ENCODE data around the gene SPRING1.

SPRING1 gene

GRCh38 chr12:116698554-116699075 is 39.3 kb downstream of the SPRING1 start:
- H3K4me3 Mint-ChIP-seq, result no peak overlapping the region
- TF ChIP-seq, protein P1, sequence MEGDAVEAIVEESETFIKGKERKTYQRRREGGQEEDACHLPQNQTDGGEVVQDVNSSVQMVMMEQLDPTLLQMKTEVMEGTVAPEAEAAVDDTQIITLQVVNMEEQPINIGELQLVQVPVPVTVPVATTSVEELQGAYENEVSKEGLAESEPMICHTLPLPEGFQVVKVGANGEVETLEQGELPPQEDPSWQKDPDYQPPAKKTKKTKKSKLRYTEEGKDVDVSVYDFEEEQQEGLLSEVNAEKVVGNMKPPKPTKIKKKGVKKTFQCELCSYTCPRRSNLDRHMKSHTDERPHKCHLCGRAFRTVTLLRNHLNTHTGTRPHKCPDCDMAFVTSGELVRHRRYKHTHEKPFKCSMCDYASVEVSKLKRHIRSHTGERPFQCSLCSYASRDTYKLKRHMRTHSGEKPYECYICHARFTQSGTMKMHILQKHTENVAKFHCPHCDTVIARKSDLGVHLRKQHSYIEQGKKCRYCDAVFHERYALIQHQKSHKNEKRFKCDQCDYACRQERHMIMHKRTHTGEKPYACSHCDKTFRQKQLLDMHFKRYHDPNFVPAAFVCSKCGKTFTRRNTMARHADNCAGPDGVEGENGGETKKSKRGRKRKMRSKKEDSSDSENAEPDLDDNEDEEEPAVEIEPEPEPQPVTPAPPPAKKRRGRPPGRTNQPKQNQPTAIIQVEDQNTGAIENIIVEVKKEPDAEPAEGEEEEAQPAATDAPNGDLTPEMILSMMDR (IDR thresholded peaks at IDR 0.05; ENCODE audit: unreplicated experiment in 3 of 3), result no peak
- H3K4me1 Mint-ChIP-seq, result peaks cover 24% of the 10 kb centered on the region
- peak overlapping the region in 1 of 3 experiments; percentile 1 for H3K27ac Mint-ChIP-seq
- H3K27me3 Mint-ChIP-seq (ENCODE audit: low read depth), result peaks cover 32% of the 10 kb centered on the region
- peaks cover 2% of the 10 kb centered on the region for H3K9me3 Mint-ChIP-seq
- H3K36me3 Mint-ChIP-seq (ENCODE audit: low read depth), result no peaks in the 10 kb centered on the region

DNA sequence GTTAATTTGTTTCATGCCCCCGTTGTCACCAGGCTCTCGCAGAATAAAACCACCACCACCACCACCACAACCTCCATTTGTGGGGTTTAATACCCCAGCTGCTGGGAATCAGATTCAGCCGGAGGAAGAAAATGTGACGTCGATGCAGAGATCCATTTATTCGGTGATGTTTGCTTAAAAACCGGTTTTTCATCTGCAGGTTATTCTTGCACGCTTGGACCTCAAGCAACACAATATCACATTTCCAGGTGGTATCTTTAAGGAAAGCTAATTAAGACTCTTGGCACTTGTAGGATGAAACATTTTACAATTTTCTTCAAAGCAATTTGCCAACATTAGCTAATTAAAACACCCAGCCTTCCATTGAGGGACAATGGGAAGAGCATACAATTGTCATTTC is 39.8 kb downstream of the SPRING1 start:
- Mint-ChIP-seq H3K27ac (no peak overlapping the region), H3K36me3 (ENCODE audit: low read depth) (no peaks in the 10 kb centered on the region), H3K27me3 (ENCODE audit: low read depth) (peaks cover 37% of the 10 kb centered on the region), H3K4me1 (peaks cover 25% of the 10 kb centered on the region), H3K4me3 (no peak overlapping the region), H3K9me3 (no peaks in the 10 kb centered on the region)
- TF ChIP-seq, protein P1 (IDR thresholded peaks at IDR 0.05; ENCODE audit: unreplicated experiment in 3 of 3), result no peak

DNA sequence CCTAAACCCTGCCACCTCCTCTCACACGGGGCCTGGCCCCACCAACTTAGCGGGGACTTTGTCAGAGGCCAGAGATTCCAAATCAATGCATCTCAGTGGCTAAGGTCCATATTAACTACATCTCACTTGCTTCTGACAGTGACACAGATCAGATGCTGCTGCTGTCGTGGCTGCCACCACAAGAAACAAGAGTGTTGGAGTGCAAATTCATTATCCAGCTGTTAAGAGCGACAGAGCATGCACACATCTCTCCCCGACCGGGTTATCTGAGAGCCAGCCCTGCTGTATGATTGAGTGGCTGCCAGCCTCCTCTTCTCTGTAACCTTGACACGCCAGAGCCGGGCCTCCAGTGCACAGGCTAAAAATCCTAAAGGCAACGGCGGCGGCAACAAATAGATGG is 40.2 kb downstream of the SPRING1 start:
- H3K27me3 Mint-ChIP-seq (ENCODE audit: low read depth), result peaks cover 41% of the 10 kb centered on the region
- no peak overlapping the region for H3K27ac Mint-ChIP-seq
- H3K9me3 Mint-ChIP-seq, result no peaks in the 10 kb centered on the region
- H3K4me3 Mint-ChIP-seq, result no peak overlapping the region
- H3K36me3 Mint-ChIP-seq (ENCODE audit: low read depth), result no peaks in the 10 kb centered on the region
- H3K4me1 Mint-ChIP-seq, result peaks cover 28% of the 10 kb centered on the region
- TF ChIP-seq, protein P1 (IDR thresholded peaks at IDR 0.05; ENCODE audit: unreplicated experiment in 3 of 3), result no peak

DNA sequence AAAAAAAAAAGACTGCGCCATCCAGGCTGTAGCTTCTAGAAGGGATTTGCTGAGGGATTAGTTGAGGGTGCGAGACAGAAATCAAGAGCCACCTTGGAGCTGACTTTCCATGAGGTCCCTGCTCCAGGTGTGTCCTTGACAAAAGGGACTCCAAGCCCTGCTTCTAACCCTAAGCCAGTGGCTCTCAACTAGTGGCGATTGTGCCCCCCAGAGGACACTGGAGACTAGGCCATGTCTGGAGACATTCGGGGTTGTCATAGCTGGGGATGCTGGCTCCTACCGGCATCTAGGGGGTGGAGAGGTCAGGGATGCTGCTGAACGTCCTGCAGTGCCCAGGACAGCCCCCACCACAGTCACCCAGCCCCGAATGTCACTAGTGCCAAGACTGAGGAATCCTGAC is 40.6 kb downstream of the SPRING1 start:
- H3K4me1 Mint-ChIP-seq, result peaks cover 32% of the 10 kb centered on the region
- H3K36me3 Mint-ChIP-seq (ENCODE audit: low read depth), result no peaks in the 10 kb centered on the region
- H3K27me3 Mint-ChIP-seq (ENCODE audit: low read depth), result peaks cover 45% of the 10 kb centered on the region
- no peaks in the 10 kb centered on the region for H3K9me3 Mint-ChIP-seq
- no peak overlapping the region for H3K4me3 Mint-ChIP-seq
- TF ChIP-seq, protein P1 (IDR thresholded peaks at IDR 0.05; ENCODE audit: unreplicated experiment in 3 of 3), result peak in 1 of 3 experiments; percentile 29
- H3K27ac Mint-ChIP-seq, result no peak overlapping the region

DNA sequence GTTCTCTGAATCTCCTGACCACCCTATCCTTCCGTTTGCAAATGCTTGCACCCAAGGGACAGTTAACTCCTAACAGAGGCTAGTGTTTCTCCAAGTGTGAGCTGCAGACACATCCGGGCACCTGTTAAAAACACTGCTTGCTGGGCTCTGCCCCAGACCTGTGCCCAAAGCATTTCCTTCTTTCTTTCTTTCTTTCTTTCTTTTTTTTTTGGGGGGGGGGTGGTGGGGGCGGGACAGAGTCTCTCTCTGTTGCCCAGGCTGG is 42.5 kb downstream of the SPRING1 start:
- peaks cover 33% of the 10 kb centered on the region for H3K4me1 Mint-ChIP-seq
- peaks cover 53% of the 10 kb centered on the region for H3K27me3 Mint-ChIP-seq (ENCODE audit: low read depth)
- H3K36me3 Mint-ChIP-seq (ENCODE audit: low read depth), result no peaks in the 10 kb centered on the region
- no peak overlapping the region for H3K4me3 Mint-ChIP-seq
- TF ChIP-seq, protein P1 (IDR thresholded peaks at IDR 0.05; ENCODE audit: unreplicated experiment in 3 of 3), result no peak
- no peaks in the 10 kb centered on the region for H3K9me3 Mint-ChIP-seq
- no peak overlapping the region for H3K27ac Mint-ChIP-seq

- Mint-ChIP-seq H3K27ac (no peak overlapping the region), H3K4me1 (peaks cover 38% of the 10 kb centered on the region), H3K4me3 (no peak overlapping the region), H3K27me3 (ENCODE audit: low read depth) (peaks cover 52% of the 10 kb centered on the region), H3K36me3 (ENCODE audit: low read depth) (no peaks in the 10 kb centered on the region), H3K9me3 (no peaks in the 10 kb centered on the region)
- TF ChIP-seq, protein P1 (IDR thresholded peaks at IDR 0.05; ENCODE audit: unreplicated experiment in 3 of 3), result no peak
These were observed 43.0 kb downstream of the SPRING1 start for GRCh38 chr12:116694653-116695463.
